GM21515 (cell line): Measurements from ENCODE around the gene VDAC1.
"Not testable (repeated sequence)": the region's sequence is repeated elsewhere in the genome, so short reads cannot be mapped to it uniquely, and the experiment has no call there.

ENCODE experiments used
- ATAC-seq: cut with Tn5 transposase; IDR thresholded peaks from one replicate; pipeline ENCODE4 v1.9.1; 2021; ENCODE audit not compliant: unreplicated experiment

Gene VDAC1

DNA sequence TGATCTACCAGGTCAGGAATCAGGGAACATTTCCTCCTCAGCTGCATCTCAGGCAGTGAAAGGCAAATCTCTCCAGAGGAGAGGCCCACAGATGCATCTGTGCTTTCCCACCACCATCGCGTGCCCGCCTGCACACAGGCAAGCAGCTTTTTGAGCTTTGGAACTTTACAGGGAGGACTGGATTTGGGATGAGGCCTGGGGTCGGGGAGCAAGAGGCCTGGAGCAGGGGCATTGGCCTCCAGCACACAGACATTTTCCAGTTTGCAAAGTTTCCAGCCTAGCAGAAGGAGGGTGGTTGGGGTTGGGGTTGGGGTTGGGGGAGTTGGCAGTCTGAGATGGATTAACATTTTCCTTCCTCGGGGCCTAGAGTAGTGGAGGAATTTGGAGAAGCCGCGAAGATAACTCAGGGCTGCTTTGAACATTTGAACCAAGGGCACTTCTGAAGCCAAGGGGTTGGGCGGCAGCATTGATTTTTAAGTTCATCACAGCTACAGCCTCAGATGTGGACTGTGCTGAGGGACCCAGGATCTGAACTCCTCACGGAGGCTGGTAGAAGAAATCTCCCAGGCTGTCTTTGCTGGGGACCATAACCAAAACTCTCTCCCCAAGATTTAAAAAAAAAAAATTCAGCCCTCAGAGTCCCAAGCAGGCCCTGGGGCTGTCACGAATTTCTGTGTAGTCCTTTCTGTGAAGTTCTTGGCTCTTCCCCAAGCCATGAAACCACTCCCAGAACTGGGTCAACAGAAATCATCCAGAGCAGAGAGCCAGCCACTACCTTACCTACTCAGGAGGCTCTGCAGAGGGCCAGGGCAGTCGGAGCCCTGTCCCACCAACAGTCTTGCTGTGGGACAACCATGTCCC is 61.9 kb downstream of the VDAC1 start:
- no peak for ATAC-seq

DNA sequence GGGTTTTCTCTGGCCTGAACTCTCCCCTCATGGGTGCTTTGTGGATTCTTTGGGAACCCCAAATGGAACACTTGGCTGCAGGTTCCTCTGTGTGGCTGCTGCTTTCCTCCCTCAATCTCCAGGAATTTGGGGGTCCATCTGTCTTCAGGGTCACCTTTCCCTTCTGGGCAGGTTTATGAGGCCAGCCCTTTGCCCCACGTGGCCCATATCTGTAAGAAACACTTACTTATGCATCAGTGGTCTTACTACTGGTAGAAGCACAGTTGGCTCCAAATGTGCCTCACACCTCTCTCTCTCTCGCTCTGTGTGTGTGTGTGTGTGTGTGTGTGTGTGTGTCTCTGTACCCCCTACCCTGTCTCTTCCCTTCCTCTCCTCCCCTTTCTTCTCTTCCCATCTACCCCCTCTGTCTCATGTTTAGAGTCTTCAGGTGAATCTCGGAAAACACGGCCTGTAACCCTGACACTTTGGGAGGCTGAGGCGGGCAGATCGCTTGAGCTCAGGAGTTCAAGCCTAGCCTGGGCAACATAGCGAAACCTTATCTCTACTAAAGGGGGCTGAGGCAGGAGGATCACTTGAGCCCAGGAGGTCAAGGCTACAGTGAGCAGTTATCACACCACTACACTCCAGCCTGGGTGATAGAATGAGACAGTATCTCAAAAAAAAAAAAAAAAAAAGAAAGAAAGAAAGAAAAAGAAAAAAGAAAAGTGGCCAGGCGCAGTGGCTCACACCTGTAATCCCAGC is 63.1 kb downstream of the VDAC1 start:
- no peak for ATAC-seq

DNA sequence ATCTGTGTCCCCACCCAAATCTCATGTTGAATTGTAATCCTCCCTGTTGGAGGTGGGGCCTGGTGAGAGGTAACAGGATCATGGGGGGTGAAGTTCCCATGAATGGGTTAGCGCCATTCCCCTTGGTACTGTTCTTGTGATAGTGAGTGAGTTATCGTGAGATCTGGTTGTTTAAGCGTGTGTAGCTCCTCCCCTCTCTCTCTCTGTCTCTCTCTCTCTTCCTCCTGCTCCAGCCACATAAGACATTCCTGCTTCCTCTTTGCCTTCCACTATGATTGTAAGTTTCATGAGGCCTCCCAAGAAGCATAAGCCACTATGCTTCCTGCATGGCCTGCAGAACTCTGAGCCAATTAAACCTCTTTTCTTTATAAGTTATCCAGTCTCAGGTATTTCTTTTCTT is 65.1 kb downstream of the VDAC1 start:
- ATAC-seq: no peak

DNA sequence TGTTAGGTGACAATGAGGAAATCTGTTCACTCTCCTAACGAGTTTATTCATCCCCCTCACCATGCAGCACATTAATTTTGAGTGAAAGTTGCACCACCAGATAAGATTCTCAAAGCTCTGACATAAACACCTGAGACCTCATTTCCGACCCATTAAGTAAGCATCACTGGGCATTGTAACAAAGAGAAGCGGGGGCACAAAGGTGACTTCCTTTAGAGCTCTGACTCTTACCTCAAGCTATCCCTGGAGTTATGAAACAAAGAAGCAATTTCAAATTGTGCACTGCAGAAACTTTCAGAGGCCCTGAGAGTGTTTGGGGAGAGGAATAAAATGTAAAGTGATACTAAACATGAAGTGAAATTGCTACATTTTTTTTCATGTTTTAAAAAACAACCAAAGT is 65.8 kb downstream of the VDAC1 start:
- no peak for ATAC-seq

DNA sequence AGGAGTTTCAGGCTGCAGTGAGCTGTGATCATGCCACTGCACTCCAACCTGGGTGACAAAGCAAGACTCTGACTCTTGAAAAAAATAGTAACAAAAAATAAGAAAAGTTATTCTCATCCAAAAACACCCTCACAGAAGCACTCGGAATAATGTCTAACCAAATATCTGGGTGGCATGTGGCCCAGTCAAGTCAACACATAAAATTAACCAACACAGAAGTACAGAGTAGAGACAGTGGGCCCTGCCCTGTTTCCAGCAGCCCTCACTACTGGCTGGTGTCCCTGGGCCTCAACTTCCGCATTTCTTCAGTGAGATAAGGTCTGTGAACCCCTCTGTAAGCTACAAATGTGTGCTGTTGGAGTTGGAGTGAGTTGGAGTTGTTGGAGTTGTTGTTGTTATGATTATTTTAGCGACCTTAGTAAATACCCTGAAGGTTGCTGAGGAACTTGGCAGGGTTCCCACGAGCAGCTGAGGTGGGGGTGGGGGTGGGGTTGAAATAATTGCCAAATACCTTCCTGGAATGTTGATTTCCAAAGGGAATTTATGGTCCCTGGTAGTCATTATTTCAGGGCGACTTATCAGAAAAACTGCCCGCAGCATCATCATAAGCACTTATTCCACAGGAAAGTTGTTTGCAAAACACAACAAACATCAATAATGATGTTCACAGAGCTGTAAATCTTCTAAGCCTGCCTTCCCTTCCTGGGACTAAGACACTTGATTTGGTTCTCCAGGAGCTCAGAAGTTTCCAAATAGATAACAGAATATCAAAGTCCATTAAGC is 66.5 kb downstream of the VDAC1 start:
- ATAC-seq: no peak

DNA sequence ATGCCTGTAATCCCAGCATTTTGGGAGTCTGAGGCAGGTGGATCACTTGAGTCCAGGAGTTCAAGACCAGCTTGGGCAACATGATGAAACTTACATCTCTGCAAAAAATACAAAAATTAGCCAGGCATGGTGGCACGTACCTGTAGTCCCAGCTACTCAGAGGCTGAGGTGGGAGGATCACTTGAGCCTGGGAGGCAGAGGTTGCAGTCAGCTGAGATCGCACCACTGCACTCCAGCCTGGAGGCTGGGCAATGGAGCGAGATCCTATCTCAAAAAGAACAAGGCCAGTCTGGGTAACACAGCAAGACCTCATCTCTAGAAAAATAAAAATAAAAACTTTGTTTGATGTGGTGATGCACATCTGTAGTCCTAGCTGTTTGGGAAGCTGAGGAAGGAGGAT is 67.1 kb downstream of the VDAC1 start:
- ATAC-seq: not testable (repeated sequence)

DNA sequence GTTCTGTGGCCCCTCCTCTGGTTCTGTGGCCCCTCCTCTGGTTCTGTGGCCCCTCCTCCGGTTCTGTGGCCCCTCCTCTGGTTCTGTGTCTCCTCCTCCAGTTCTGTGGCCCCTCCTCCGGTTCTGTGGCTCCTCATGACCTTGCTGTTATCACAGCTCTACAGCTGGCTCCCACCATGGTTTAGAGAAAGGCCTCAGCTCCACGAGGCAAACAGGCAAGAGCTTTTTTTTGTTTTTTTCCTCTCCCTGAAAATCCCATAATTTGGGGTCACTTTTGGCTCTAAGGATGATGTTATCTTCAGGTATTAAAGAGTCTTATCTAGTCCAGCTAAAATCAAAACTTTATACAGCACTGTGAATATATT is 68.1 kb downstream of the VDAC1 start:
- ATAC-seq: no peak

DNA sequence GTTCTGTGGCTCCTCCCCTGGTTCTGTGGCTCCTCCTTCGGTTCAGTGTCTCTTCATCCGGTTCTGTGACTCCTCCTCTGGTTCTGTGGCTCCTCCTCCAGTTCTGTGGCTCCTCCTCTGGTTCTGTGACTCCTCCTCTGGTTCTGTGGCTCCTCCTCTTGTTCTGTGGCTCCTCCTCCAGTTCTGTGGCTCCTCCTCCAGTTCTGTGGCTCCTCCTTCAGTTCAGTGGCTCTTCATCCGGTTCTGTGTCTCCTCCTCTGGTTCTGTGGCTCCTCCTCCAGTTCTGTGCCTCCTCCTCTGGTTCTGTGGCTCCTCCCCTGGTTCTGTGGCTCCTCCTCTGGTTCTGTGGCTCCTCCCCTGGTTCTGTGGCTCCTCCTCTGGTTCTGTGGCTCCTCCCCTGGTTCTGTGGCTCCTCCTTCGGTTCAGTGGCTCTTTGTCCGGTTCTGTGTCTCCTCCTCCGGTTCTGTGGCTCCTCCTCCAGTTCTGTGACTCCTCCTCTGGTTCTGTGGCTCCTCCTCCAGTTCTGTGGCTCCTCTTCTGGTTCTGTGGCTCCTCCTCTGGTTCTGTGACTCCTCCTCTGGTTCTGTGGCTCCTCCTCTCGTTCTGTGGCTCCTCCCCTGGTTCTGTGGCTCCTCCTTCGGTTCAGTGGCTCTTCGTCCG is 68.7 kb downstream of the VDAC1 start:
- ATAC-seq: not testable (repeated sequence)

DNA sequence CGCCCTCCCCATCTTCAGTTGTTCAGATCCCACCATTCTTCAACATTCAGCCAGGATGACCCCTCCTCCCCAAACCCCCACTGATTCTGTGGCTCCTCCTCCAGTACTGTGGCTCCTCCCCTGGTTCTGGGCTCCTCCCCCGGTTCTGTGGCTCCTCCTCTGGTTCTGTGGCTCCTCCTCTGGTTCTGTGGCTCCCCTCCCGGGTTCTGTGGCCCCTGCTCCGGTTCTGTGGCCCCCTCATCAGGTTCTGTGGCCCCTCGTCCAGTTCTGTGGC is 69.2 kb downstream of the VDAC1 start:
- no peak for ATAC-seq

DNA sequence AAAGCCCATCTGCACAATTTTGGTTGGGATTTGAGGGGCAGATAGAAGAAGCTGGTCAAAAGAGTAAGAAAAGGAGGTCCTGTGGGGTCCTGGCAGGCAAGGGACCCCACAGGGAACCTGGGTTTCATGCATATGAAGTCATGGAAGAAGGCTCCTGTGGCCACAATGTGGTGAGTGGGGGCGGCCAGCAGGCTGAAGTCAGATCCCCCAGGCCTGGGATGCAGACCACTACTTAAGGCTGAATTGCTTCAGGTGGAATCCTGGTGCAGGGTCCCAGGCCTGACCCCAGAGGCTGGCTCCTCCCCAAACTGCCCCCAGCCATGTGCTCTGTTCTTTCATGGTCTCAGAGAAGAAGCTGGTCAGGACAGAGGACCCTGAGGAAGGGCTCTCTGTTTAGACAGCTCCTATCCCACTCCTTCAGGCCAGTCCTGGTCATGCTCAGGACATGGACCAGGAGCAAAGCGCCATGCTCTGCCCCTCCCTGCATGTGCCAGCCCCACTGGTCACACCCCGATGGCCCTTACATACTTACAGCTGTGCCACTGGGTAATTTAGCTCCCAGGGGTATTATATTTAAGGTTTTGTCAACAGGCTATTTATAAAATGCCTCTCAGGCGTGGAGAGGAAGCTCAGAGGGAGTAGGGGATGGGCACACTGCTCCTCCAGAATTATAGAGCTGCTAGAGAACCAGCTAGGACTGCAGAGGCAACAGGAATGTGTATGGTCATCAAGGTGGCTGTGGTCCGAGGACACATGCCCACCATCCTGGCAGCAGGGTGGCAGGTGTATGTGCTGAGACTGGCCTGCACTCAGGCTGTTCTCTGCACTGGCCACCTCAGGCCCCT is 69.7 kb downstream of the VDAC1 start:
- no peak for ATAC-seq

DNA sequence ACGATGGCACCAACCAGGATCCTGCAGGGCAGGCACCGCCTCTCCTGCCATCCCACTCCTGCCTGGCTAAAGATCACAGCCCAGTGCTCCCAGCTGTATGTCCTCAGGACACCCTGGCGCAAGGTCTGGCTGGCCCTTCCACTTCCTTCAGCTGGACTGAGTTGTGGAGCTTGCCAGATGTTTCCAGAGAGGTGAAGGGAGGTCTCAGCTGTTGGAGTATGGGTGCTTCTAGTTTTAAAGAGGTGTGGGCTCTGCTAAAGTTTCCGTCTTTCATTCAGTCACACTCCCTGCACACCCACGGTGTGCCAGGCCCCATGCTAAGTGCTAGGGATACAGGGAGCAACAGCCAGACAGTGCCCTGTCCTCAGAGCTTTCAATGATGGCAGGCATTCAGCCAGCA is 70.5 kb downstream of the VDAC1 start:
- no peak for ATAC-seq

DNA sequence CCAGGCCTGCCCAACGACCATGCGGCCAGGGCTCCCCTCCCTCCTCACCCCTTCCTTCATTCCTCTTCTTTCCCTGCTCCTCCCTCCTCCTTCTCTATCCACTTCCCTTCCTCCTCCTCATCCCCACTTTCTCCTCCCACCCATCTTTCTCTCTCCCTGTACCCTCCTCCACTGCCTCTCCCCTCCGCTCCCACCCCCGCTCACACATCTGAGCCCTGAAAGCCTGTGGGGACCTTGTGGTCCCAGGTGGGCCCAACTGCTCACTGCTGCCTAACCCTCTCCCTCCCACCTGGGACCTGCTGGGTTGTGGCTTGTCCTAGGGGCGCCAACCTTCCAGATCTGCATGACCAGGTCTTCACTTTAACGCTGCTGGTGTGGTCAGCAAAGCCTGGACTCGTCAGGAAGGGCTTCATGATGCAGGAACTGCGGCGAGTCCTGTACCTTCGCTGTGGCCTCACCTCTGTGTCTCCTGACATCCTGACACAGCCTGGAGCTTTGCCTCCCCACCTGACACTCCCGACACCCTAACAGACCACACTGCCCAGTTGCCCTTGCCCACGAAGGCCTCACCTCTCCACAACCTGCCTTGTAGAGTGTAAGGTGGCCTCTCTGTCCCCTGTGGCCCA is 71.0 kb downstream of the VDAC1 start:
- no peak for ATAC-seq

DNA sequence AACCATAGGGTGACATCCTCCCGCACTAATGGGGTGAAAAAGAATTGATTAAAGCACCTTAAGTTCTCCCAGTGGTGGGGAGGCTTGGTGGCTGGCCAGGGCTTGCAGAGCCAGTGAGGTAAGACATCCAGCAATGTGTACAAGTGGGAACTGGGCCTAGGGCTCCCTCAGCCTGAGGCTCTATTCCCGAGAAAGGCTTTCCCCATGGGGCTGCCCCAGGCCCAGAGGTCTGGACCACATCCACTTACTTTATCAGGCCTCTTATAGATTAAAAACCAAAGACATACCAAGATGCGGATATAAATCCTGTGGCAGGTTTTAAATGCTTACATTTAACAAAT is 71.6 kb downstream of the VDAC1 start:
- ATAC-seq: no peak

DNA sequence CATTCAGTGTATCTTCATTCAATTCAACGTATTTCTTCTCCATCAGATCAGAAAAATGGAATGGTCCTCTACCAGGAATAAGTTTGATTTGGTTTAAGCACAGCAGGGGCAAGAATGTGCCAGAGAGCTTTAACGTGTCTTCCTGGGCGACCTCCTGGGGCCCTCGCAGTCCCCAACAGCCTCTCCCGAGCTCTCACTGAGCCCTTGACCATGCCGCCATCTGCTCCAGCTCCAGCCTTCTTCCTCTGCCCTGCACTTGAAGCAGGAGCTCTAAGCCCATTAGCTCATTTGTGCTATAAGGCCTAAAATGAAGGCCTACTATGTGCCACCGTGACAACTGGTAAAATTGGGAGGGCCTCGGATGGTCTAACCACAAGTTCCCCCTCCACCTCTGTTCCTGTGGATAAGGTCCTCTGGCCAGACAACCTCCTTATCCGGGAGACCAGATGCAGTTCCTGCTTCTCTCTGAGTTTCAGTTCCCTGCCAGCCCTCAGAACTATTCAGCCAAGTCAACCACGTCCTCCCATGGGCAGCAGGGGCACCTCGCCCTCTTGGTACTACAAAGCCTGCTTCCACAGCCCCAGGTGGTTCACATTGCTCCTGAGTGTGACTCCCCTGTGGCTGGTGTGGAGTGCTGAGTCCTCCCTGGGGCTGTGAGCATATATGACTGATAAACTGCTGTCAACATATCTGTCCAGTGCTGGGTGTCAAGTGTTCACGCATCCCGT is 72.2 kb downstream of the VDAC1 start:
- ATAC-seq: no peak

DNA sequence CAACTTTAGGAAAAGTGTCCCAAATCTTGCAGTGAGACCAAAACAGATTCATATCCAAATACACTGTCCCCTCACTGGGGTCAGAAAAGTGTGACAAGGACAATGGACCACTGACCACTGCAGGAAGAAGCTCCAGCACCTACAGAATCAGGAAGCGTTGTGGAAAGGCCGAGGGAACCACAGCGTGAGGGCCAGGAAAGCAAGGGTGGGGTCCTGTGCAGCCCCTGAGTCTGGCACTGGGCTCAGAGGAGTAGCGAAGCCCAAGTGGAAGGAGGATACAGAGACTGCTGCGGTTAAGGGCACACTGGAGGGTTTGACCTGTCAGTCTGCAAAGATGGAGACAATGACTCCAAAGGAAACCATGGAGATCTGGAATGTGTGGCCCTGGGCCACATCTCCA is 73.2 kb downstream of the VDAC1 start:
- no peak for ATAC-seq

DNA sequence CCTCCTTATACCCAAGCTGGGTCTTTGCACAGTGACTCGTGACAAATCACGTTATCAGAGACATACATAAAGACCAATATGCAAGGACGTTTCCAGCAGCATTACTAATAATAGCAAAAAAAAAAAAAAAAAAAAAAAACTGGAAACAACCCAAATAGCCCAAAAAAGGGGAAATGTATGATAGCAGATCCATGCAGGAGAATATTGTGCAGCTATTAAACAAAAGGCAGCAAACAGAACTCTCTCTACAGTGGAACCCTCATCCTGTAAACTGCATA is 74.0 kb downstream of the VDAC1 start:
- no peak for ATAC-seq

DNA sequence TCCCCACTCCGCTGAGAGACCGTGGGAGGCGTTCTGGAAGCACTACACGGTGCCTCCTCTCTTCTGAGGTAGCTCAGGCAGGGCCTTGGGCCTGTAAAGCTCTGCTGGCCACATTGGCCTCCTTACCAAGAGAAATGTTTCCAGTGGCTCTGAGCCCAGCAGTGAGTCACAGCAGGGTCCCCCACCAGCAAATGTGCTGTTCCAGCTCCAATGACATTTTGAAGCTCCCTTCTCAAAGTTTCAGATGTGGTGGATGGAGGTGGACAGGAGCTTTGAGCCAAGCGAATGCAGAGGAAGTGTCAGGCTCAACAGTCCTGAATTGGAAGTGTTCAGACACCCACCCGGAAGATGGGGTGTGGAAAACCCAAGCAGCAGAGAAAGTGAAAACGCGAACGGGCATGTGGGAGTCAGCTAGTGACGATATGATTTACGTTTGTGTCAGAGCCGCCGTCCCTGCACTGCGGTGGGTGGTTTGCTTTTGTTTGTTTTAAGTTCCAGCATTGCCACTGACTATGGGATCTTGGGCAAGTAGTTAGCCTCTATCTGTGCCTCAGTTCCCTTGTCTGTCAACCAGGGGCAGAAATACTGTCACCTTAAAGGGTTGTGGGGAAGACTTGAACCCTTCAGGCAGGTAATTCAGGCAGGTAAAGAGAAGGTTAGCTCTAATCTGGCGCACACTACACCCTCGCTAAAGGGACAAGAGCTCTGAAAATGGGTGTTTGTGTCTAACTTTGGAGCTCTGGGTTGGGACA is 74.5 kb downstream of the VDAC1 start:
- peak; percentile 46 for ATAC-seq

DNA sequence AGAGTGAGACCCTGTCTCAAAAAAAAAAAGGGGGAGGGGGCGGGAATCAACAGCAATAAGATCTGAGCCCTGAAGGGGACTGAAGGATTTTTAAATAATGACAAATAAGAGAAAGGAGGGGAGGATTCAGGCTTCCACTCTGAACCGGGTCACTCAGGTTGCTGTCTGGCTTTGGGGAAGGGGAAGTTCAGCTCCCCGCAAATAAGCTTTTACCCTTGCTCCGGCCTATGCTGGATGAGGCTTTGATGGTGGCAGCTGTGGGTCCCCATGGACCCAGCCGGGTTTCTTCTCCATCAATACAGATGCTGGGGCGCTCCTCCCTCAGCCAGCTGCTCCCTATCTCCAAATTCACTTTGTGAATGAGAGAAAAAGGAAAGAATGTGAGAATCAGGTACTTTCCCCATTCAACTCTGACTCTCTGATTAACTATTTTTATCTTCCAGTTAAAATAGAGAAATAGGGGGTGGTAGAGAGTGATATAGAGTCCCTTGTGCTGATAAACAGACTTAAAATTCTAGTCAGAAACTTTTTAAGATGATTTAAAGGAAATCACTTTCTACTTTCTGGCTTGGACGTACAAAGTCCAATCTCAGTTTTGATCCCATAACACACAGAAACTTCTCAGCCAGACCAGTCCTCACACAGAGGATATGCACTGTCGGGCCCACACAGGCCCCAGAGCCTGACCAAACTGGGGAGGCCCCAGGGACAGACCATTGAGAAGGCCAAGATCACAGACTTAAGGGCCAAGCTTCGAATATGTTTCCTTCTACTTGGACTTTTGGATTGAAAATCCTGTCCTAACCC is 76.0 kb downstream of the VDAC1 start:
- no peak for ATAC-seq
